KBM-7 (cell line): ENCODE measurements around the gene ACTR6.
"Not testable (repeated sequence)": the region's sequence is repeated elsewhere in the genome, so short reads cannot be mapped to it uniquely, and the experiment has no call there.

Experiments used
- DNase-seq: peaks from one replicate; pipeline ENCODE4 v3.0.0-alpha.2; 2015
- in situ Hi-C: fragments of 300-500 bp; cut with MboI; formaldehyde crosslinking; loops from 2 replicates; pipeline ENCODE4 v1.14.3; 2020; ENCODE audit warnings: low sequenced_read_pairs, low pct_unique_long_range_greater_than_20kb, mixed read lengths

Gene ACTR6

GRCh38 chr12:100258127-100258526, 57.5 kb downstream of the ACTR6 start:
- in situ Hi-C loops: no loop called here
- DNase-seq: no peak

- in situ Hi-C loops: no loop called here
- no peak for DNase-seq
Measured at GRCh38 chr12:100263131-100263530, 62.5 kb downstream of the ACTR6 start.

GRCh38 chr12:100265107-100265506, 64.5 kb downstream of the ACTR6 start:
- in situ Hi-C loops, DNase-seq: not testable (repeated sequence)

GRCh38 chr12:100265732-100266584, 65.3 kb downstream of the ACTR6 start:
- DNase-seq: no peak
- in situ Hi-C loops: no loop called here

GRCh38 chr12:100266585-100266834, 65.9 kb downstream of the ACTR6 start:
- in situ Hi-C loops: no loop called here
- no peak for DNase-seq

GRCh38 chr12:100266835-100267602, 66.4 kb downstream of the ACTR6 start, which contains the start of the genes DEPDC4 and SCYL2:
TSS of gene DEPDC4 (minus strand) at chr12:100267079. CDS start at chr12:100267076, 3 bp downstream.
TSS of gene SCYL2 (plus strand) at chr12:100267177. CDS start at chr12:100282971, 15,794 bp downstream.
- in situ Hi-C loops: no loop called here
- peak; percentile 96 for DNase-seq

- in situ Hi-C loops: no loop called here
- peak; percentile 39 for DNase-seq
Measured at GRCh38 chr12:100267603-100268281, 67.1 kb downstream of the ACTR6 start.

GRCh38 chr12:100268835-100269564, 68.4 kb downstream of the ACTR6 start:
- in situ Hi-C loops: no loop called here
- DNase-seq: peak; percentile 29

GRCh38 chr12:100273782-100274181, 73.2 kb downstream of the ACTR6 start:
- in situ Hi-C loops: no loop called here
- no peak for DNase-seq
